Mammary epithelial cell (primary cell): ENCODE measurements around the gene SLC9A7.

Experiments
- EZH2 ChIP-seq: IDR thresholded peaks from 2 replicates; pipeline ENCODE4 v1.6.1; 2012; ENCODE audit warnings: low read length, inconsistent platforms, borderline replicate concordance
- TF ChIP-seq, protein P1 (sequence below), 2 donors: IDR thresholded peaks in 1 of 2; conservative IDR thresholded peaks in 1 of 2; 2 replicates each; pipeline ENCODE4 v1.5.1; 2011 to 2012; ENCODE audit warnings: inconsistent platforms in 2 of 2, low read length in 2 of 2, mild to moderate bottlenecking in 2 of 2, control low read depth in 1 of 2, low read depth in 1 of 2; ENCODE audit not compliant: insufficient read depth in 1 of 2; ENCODE audit errors: extremely low read depth in 1 of 2

DNA sequence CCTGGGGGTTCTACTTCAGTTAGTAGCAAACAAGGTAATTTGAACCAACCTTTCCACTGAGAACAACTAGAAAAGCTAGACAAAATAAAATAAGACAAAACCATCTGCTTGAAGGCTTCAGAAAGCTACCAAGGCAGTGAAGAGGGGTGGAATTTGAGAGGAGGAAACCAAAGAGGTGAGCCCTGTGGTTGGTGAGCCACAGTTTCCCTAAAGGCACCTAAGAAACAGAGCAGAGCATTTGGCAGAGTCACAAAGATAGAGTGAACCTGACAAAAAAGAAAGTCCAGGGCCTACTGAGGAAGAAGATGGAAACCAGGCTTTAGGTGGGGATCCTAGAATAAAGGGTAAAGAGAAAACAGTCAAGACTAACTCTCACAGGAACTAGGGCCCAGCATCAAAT, 141.0 kb downstream of the SLC9A7 start:
- TF ChIP-seq, protein P1, sequence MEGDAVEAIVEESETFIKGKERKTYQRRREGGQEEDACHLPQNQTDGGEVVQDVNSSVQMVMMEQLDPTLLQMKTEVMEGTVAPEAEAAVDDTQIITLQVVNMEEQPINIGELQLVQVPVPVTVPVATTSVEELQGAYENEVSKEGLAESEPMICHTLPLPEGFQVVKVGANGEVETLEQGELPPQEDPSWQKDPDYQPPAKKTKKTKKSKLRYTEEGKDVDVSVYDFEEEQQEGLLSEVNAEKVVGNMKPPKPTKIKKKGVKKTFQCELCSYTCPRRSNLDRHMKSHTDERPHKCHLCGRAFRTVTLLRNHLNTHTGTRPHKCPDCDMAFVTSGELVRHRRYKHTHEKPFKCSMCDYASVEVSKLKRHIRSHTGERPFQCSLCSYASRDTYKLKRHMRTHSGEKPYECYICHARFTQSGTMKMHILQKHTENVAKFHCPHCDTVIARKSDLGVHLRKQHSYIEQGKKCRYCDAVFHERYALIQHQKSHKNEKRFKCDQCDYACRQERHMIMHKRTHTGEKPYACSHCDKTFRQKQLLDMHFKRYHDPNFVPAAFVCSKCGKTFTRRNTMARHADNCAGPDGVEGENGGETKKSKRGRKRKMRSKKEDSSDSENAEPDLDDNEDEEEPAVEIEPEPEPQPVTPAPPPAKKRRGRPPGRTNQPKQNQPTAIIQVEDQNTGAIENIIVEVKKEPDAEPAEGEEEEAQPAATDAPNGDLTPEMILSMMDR (conservative IDR thresholded peaks at IDR 0.05 in 1 of 2, IDR thresholded peaks at IDR 0.05 in 1 of 2; ENCODE audit: extremely low read depth in 1 of 2, insufficient read depth in 1 of 2, low read depth in 1 of 2, low read length in 2 of 2) = no peak
- TF ChIP-seq EZH2 = no peak
